HEK293 (cell line): ENCODE measurements around the gene CDKAL1.
"Not testable (repeated sequence)": the region's sequence is repeated elsewhere in the genome, so short reads cannot be mapped to it uniquely, and the experiment has no call there.

Source experiments
- PRDM1 ChIP-seq: fragments of 450-650 bp; formaldehyde crosslinking; IDR thresholded peaks from 2 replicates; pipeline ENCODE4; 2016; ENCODE audit warnings: missing biosample characterization, missing genetic modification characterization
- ZIC2 ChIP-seq: fragments of 450-650 bp; formaldehyde crosslinking; IDR thresholded peaks from 2 replicates; pipeline ENCODE4 v1.5.1; 2016; ENCODE audit warnings: missing biosample characterization, missing genetic modification characterization
- ZNF174 ChIP-seq: fragments of 450-650 bp; formaldehyde crosslinking; IDR thresholded peaks from 2 replicates; pipeline ENCODE4 v1.5.0; 2017; ENCODE audit warnings: missing biosample characterization, mild to moderate bottlenecking, missing genetic modification characterization
- ZNF624 ChIP-seq: fragments of 450-650 bp; formaldehyde crosslinking; IDR thresholded peaks from 2 replicates; pipeline ENCODE4 v1.5.1; 2017; ENCODE audit warnings: missing biosample characterization, missing genetic modification characterization
- ZNF626 ChIP-seq: fragments of 450-650 bp; sonication (Bioruptor Pico); formaldehyde crosslinking; IDR thresholded peaks from 2 replicates; pipeline ENCODE4 v1.5.1; 2018; ENCODE audit warnings: missing biosample characterization, missing genetic modification characterization, inconsistent platforms
- ZNF707 ChIP-seq: fragments of 450-650 bp; formaldehyde crosslinking; IDR thresholded peaks from 2 replicates; pipeline ENCODE4 v1.5.1; 2016; ENCODE audit warnings: missing biosample characterization, missing genetic modification characterization
- ZNF785 ChIP-seq: fragments of 450-650 bp; formaldehyde crosslinking; IDR thresholded peaks from 2 replicates; pipeline ENCODE4 v1.5.1; 2016; ENCODE audit warnings: missing biosample characterization, missing genetic modification characterization
- ZNF792 ChIP-seq: fragments of 450-650 bp; formaldehyde crosslinking; IDR thresholded peaks from 2 replicates; pipeline ENCODE4 v1.5.1; 2016; ENCODE audit warnings: missing biosample characterization, missing genetic modification characterization
- TF ChIP-seq, protein P1 (sequence below): fragments of 450-650 bp; formaldehyde crosslinking; IDR thresholded peaks from 2 replicates; pipeline ENCODE4 v1.5.1; 2016; ENCODE audit warnings: missing biosample characterization, missing genetic modification characterization
- TF ChIP-seq, protein P2 (sequence below): fragments of 450-650 bp; formaldehyde crosslinking; IDR thresholded peaks from 2 replicates; pipeline ENCODE4 v1.5.1; 2016; ENCODE audit warnings: missing biosample characterization, missing genetic modification characterization
- TF ChIP-seq, protein P3 (sequence below): fragments of 450-650 bp; formaldehyde crosslinking; IDR thresholded peaks from 2 replicates; pipeline ENCODE4 v1.5.1; 2016; ENCODE audit warnings: missing biosample characterization, missing genetic modification characterization
- TF ChIP-seq, protein P4 (sequence below): sonication (generic); formaldehyde crosslinking; IDR thresholded peaks from 2 replicates; pipeline ENCODE4 v1.8.1; 2022; ENCODE audit warnings: mild to moderate bottlenecking, moderate library complexity, missing genetic modification reagents

DNA sequence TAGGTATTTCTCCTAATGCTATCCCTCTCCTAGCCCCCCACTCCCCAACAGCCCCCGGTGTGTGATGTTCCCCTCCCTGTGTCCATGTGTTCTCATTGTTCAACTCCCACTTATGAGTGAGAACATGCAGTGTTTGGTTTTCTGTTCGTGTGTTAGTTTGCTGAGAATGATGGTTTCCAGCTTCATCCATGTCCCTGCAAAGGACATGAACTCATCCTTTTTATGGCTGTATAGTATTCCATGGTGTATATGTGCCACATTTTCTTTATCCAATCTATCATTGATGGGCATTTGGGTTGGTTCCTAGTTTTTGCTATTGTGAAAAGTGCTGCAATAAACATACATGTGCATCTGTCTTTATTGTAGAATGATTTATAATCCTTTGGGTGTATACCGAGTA, 56.2 kb downstream of the CDKAL1 start:
- not testable (repeated sequence) for TF ChIP-seq ZNF174; ZNF707; ZNF626; ZIC2; ZNF792; PRDM1 (tag by site-specific recombination); ZNF624 (tag by site-specific recombination); ZNF785 (tag by site-specific recombination)
- TF ChIP-seq, protein P1, sequence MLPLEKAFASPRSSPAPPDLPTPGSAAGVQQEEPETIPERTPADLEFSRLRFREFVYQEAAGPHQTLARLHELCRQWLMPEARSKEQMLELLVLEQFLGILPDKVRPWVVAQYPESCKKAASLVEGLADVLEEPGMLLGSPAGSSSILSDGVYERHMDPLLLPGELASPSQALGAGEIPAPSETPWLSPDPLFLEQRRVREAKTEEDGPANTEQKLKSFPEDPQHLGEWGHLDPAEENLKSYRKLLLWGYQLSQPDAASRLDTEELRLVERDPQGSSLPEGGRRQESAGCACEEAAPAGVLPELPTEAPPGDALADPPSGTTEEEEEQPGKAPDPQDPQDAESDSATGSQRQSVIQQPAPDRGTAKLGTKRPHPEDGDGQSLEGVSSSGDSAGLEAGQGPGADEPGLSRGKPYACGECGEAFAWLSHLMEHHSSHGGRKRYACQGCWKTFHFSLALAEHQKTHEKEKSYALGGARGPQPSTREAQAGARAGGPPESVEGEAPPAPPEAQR (tag by site-specific recombination): not testable (repeated sequence)
- TF ChIP-seq, protein P2, sequence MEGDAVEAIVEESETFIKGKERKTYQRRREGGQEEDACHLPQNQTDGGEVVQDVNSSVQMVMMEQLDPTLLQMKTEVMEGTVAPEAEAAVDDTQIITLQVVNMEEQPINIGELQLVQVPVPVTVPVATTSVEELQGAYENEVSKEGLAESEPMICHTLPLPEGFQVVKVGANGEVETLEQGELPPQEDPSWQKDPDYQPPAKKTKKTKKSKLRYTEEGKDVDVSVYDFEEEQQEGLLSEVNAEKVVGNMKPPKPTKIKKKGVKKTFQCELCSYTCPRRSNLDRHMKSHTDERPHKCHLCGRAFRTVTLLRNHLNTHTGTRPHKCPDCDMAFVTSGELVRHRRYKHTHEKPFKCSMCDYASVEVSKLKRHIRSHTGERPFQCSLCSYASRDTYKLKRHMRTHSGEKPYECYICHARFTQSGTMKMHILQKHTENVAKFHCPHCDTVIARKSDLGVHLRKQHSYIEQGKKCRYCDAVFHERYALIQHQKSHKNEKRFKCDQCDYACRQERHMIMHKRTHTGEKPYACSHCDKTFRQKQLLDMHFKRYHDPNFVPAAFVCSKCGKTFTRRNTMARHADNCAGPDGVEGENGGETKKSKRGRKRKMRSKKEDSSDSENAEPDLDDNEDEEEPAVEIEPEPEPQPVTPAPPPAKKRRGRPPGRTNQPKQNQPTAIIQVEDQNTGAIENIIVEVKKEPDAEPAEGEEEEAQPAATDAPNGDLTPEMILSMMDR (tag by site-specific recombination): not testable (repeated sequence)
- TF ChIP-seq, protein P3, sequence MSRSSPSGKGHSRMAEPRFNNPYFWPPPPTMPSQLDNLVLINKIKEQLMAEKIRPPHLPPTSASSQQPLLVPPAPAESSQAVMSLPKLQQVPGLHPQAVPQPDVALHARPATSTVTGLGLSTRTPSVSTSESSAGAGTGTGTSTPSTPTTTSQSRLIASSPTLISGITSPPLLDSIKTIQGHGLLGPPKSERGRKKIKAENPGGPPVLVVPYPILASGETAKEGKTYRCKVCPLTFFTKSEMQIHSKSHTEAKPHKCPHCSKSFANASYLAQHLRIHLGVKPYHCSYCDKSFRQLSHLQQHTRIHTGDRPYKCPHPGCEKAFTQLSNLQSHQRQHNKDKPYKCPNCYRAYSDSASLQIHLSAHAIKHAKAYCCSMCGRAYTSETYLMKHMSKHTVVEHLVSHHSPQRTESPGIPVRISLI (tag by site-specific recombination): not testable (repeated sequence)
- TF ChIP-seq, protein P4, sequence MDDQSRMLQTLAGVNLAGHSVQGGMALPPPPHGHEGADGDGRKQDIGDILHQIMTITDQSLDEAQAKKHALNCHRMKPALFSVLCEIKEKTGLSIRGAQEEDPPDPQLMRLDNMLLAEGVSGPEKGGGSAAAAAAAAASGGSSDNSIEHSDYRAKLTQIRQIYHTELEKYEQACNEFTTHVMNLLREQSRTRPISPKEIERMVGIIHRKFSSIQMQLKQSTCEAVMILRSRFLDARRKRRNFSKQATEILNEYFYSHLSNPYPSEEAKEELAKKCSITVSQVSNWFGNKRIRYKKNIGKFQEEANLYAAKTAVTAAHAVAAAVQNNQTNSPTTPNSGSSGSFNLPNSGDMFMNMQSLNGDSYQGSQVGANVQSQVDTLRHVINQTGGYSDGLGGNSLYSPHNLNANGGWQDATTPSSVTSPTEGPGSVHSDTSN (CRISPR knock-in tag): not testable (repeated sequence)
